ENCODE measurements around the gene NINJ2.

The NINJ2 gene

GRCh38 chr12:522692-523378 lies 140.4 kb downstream of the NINJ2 start:
- DNase-seq = no peak

GRCh38 chr12:520119-520518 lies 143.1 kb downstream of the NINJ2 start:
- DNase-seq = no peak

GRCh38 chr12:517538-517937 lies 145.7 kb downstream of the NINJ2 start:
- DNase-seq = no peak

Measured in DMS 273 treated with DMSO at 0.1 percent for 48 hours (cell line).